ENCODE measurements around the gene C1orf21.

- TF ChIP-seq, protein P1, sequence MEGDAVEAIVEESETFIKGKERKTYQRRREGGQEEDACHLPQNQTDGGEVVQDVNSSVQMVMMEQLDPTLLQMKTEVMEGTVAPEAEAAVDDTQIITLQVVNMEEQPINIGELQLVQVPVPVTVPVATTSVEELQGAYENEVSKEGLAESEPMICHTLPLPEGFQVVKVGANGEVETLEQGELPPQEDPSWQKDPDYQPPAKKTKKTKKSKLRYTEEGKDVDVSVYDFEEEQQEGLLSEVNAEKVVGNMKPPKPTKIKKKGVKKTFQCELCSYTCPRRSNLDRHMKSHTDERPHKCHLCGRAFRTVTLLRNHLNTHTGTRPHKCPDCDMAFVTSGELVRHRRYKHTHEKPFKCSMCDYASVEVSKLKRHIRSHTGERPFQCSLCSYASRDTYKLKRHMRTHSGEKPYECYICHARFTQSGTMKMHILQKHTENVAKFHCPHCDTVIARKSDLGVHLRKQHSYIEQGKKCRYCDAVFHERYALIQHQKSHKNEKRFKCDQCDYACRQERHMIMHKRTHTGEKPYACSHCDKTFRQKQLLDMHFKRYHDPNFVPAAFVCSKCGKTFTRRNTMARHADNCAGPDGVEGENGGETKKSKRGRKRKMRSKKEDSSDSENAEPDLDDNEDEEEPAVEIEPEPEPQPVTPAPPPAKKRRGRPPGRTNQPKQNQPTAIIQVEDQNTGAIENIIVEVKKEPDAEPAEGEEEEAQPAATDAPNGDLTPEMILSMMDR (IDR thresholded peaks at IDR 0.05) = no peak
- no peak for TF ChIP-seq POLR2A (IDR thresholded peaks at IDR 0.05)
Measured at GRCh38 chr1:184462155-184462554, 75.3 kb downstream of the C1orf21 start.
